BLaER1 (cell line): ENCODE data around the gene FBXO11.

Source experiments
- H3K27ac ChIP-seq: shearing (Covaris generic); formaldehyde crosslinking; 2 replicates; pipeline ENCODE4 v1.8.1; 2022
- H3K27me3 ChIP-seq: shearing (Covaris generic); formaldehyde crosslinking; 2 replicates; pipeline ENCODE4 v1.8.1; 2022
- H3K36me3 ChIP-seq: shearing (Covaris generic); formaldehyde crosslinking; 2 replicates; pipeline ENCODE4 v1.8.1; 2022
- H3K4me1 ChIP-seq: shearing (Covaris generic); formaldehyde crosslinking; 2 replicates; pipeline ENCODE4 v1.8.1; 2022
- H3K4me2 ChIP-seq: shearing (Covaris generic); formaldehyde crosslinking; 2 replicates; pipeline ENCODE4 v1.8.1; 2022
- H3K4me3 ChIP-seq: shearing (Covaris generic); formaldehyde crosslinking; 2 replicates; pipeline ENCODE4 v1.8.1; 2022
- H3K9ac ChIP-seq: shearing (Covaris generic); formaldehyde crosslinking; 2 replicates; pipeline ENCODE4 v1.8.1; 2022
- H3K9me3 ChIP-seq: shearing (Covaris generic); formaldehyde crosslinking; 2 replicates; pipeline ENCODE4 v1.8.1; 2022
- H4K20me1 ChIP-seq: shearing (Covaris generic); formaldehyde crosslinking; 2 replicates; pipeline ENCODE4 v1.8.1; 2022
- Cebpa-rat ChIP-seq: shearing (Covaris generic); IDR thresholded peaks from 2 replicates; pipeline ENCODE4 v1.8.1; 2022

FBXO11 gene

GRCh38 chr2:47798631-47799030 lies 107.7 kb downstream of the FBXO11 start:
- peaks cover 100% of the 10 kb centered on the region for H3K36me3 ChIP-seq
- peaks cover 15% of the 10 kb centered on the region; the same call in 1 of the 2 replicates for H3K9me3 ChIP-seq
- H3K27ac ChIP-seq: no peak overlapping the region
- no peak overlapping the region for H3K4me3 ChIP-seq
- TF ChIP-seq Cebpa-rat: no peak
- H3K4me1 ChIP-seq: no peaks in the 10 kb centered on the region
- no peak overlapping the region for H3K4me2 ChIP-seq
- H3K27me3 ChIP-seq: no peaks in the 10 kb centered on the region
- H4K20me1 ChIP-seq: peaks cover 100% of the 10 kb centered on the region
- no peak overlapping the region for H3K9ac ChIP-seq

GRCh38 chr2:47796090-47796697 lies 110.1 kb downstream of the FBXO11 start:
- peaks cover 100% of the 10 kb centered on the region for H4K20me1 ChIP-seq
- H3K9me3 ChIP-seq: no peaks in the 10 kb centered on the region
- H3K9ac ChIP-seq: no peak overlapping the region
- no peak overlapping the region for H3K4me2 ChIP-seq
- H3K36me3 ChIP-seq: peaks cover 100% of the 10 kb centered on the region
- TF ChIP-seq Cebpa-rat: no peak
- H3K27me3 ChIP-seq: no peaks in the 10 kb centered on the region
- no peak overlapping the region for H3K4me3 ChIP-seq
- H3K4me1 ChIP-seq: no peaks in the 10 kb centered on the region
- H3K27ac ChIP-seq: no peak overlapping the region

DNA sequence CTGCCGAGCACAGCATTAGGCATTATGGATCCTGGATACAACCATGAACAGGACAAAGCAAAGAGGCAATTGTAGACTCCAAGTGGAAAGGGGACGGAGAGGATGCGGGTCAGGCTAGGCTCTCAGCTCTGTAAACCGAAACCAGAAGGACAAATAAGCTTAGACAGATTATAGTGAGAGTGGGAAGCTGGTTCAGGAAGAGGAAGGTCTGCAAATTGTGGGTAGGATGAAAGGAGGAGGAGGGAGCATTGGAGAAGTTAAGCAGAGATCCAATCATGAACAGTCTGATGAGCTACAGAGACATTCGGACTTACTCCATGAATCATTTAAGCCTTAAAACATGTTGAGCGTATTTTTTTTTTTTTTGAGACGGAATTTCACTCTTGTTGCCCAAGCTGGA lies 120.3 kb downstream of the FBXO11 start:
- peaks cover 99% of the 10 kb centered on the region for H4K20me1 ChIP-seq
- H3K9ac ChIP-seq: no peak overlapping the region
- peak overlapping the region; percentile 87 for H3K4me2 ChIP-seq
- peak overlapping the region; percentile 14; the same call in 1 of the 2 replicates for H3K4me3 ChIP-seq
- no peak overlapping the region for H3K27ac ChIP-seq
- H3K4me1 ChIP-seq: peaks cover 48% of the 10 kb centered on the region
- no peak for TF ChIP-seq Cebpa-rat
- H3K27me3 ChIP-seq: no peaks in the 10 kb centered on the region
- H3K36me3 ChIP-seq: peaks cover 67% of the 10 kb centered on the region
- no peaks in the 10 kb centered on the region for H3K9me3 ChIP-seq

- H4K20me1 ChIP-seq: peaks cover 99% of the 10 kb centered on the region
- H3K9me3 ChIP-seq: no peaks in the 10 kb centered on the region
- H3K4me1 ChIP-seq: peaks cover 64% of the 10 kb centered on the region
- no peak overlapping the region for H3K27ac ChIP-seq
- no peaks in the 10 kb centered on the region for H3K27me3 ChIP-seq
- peaks cover 63% of the 10 kb centered on the region for H3K36me3 ChIP-seq
- H3K4me2 ChIP-seq: peak overlapping the region; percentile 87
- H3K4me3 ChIP-seq: peak overlapping the region; percentile 81
- no peak for TF ChIP-seq Cebpa-rat
- peak overlapping the region; percentile 74 for H3K9ac ChIP-seq
Observed at GRCh38 chr2:47784352-47784851, 121.9 kb downstream of the FBXO11 start.

GRCh38 chr2:47783486-47784351 lies 122.6 kb downstream of the FBXO11 start:
- H3K4me1 ChIP-seq: peaks cover 69% of the 10 kb centered on the region
- H3K27ac ChIP-seq: peak overlapping the region; percentile 91
- H3K4me3 ChIP-seq: peak overlapping the region; percentile 81

GRCh38 chr2:47782671-47783485 lies 123.4 kb downstream of the FBXO11 start, which contains the start of gene MSH6:
MSH6 (plus strand) TSS chr2:47783145; CDS start chr2:47783234, 89 bp downstream.
- H3K9me3 ChIP-seq: no peaks in the 10 kb centered on the region
- peak within 1 kb of the TSS; percentile 92 for H3K4me2 ChIP-seq
- H3K36me3 ChIP-seq: peaks cover 66% of the 10 kb centered on the region
- peaks cover 78% of the 10 kb centered on the region for H3K4me1 ChIP-seq
- H3K27ac ChIP-seq: peak within 1 kb of the TSS; percentile 91
- H3K9ac ChIP-seq: peak within 1 kb of the TSS; percentile 94
- TF ChIP-seq Cebpa-rat: no peak
- peak within 1 kb of the TSS; percentile 81 for H3K4me3 ChIP-seq
- no peaks in the 10 kb centered on the region for H3K27me3 ChIP-seq
- peaks cover 99% of the 10 kb centered on the region for H4K20me1 ChIP-seq

More at GRCh38 chr2:47783486-47784351, 122.6 kb downstream of the FBXO11 start:
- Histone ChIP-seq H3K9ac (peak overlapping the region; percentile 94), H4K20me1 (peaks cover 99% of the 10 kb centered on the region), H3K36me3 (peaks cover 63% of the 10 kb centered on the region), H3K4me2 (peak overlapping the region; percentile 92), H3K9me3 (no peaks in the 10 kb centered on the region), H3K27me3 (no peaks in the 10 kb centered on the region)
- TF ChIP-seq Cebpa-rat: no peak

DNA sequence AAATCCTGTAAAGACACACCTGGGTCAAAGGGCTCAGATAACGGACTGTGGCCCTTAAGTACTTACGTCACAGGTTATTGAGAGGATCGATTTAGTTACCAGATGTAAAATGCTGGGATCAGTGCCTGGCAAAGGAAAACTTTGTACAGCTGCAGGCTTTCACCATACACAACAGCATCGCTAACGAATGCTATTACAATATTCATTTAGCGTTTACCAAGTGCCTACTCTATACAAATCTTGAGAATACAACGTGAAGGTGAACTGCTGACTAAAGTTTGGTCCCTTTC lies 124.0 kb downstream of the FBXO11 start:
- Histone ChIP-seq H3K27ac (peak overlapping the region; percentile 91), H3K9ac (peak overlapping the region; percentile 94), H3K4me2 (peak overlapping the region; percentile 92), H4K20me1 (peaks cover 99% of the 10 kb centered on the region), H3K4me3 (peak overlapping the region; percentile 81), H3K27me3 (no peaks in the 10 kb centered on the region), H3K36me3 (peaks cover 66% of the 10 kb centered on the region), H3K4me1 (peaks cover 80% of the 10 kb centered on the region), H3K9me3 (no peaks in the 10 kb centered on the region)
- TF ChIP-seq Cebpa-rat: no peak

DNA sequence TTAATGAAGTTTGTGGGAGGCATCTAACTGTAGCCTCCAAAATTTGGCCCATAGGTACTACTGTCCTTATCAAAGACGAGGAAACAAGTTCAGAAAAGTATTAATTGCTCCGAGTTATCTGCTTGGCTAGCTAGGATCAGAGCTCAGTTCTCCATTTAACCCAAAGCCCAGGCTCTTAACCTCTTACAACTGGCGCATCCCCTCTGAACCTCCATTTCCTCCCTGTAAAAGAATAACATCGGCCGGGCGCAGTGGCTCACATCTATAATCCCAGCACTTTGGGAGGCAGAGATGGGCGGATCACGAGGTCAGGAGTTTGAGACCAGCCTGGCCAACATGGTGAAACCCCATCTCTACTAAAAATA lies 126.9 kb downstream of the FBXO11 start:
- Histone ChIP-seq H3K27ac (no peak overlapping the region), H3K27me3 (no peaks in the 10 kb centered on the region), H3K9ac (no peak overlapping the region), H3K9me3 (no peaks in the 10 kb centered on the region), H3K4me1 (peaks cover 76% of the 10 kb centered on the region), H3K4me3 (no peak overlapping the region), H3K4me2 (peak overlapping the region; percentile 17; the same call in 1 of the 2 replicates), H3K36me3 (peaks cover 66% of the 10 kb centered on the region), H4K20me1 (peaks cover 99% of the 10 kb centered on the region)
- TF ChIP-seq Cebpa-rat: no peak

DNA sequence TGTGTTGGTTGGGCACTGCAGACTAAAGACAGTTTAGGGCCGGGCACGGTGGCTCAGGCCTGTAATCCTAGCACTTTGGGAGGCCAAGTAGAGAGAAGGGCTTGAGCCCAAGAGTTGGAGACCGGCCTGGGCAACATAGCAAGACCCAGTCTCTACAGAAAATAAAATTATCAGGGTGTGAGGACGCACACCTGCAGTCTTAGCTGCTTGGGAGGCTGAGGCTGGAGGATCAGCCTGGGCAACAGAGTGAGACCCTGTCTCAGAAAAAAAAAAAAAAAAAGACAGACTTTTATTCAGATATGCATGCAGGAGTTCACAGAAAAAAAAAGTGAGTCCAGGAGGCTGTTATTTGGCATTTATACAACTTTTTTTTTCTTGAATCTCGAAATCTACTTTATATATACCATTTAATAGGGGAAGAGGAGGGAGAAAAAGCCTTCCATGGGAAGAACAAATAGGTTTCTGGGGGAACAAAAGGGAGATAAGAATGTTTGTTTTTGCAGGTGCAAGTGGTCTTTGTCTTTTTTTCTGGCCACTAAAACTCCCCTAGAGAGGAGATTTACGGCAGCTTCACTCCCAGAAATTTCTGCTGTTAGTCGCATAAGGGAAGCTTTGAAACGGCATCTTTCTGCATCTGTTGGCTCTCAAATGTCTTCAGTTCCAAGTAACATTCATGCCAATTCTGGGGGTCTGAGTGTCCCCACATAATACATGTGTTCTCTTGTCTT lies 127.4 kb downstream of the FBXO11 start:
- Histone ChIP-seq H3K4me3 (no peak overlapping the region), H3K4me2 (no peak overlapping the region), H3K4me1 (peaks cover 76% of the 10 kb centered on the region), H3K36me3 (peaks cover 68% of the 10 kb centered on the region), H3K27ac (no peak overlapping the region), H3K27me3 (no peaks in the 10 kb centered on the region), H4K20me1 (peaks cover 99% of the 10 kb centered on the region), H3K9me3 (no peaks in the 10 kb centered on the region), H3K9ac (no peak overlapping the region)
- TF ChIP-seq Cebpa-rat: no peak
